GM12878 (cell line): ENCODE data around the gene SLC25A20. TPM values are rescaled to one million over a fixed set of nuclear protein-coding genes. Genes with fewer than 3 reads are reported as not detected.
A peak's percentile ranks its signal among the peaks of the same experiment; 100 is the strongest.

Source experiments
- ASH2L ChIP-seq: fragments of 300-600, 200-600 bp; sonication (generic); IDR thresholded peaks from 2 replicates; pipeline ENCODE4 v1.6.1; 2017; ENCODE audit warnings: low read depth, mild to moderate bottlenecking, borderline replicate concordance
- BACH1 ChIP-seq: fragments of 450-650 bp; IDR thresholded peaks from 2 replicates; pipeline ENCODE4 v1.6.1; 2017; ENCODE audit warnings: mild to moderate bottlenecking, borderline replicate concordance
- BHLHE40 ChIP-seq, 2 experiments: fragments of 450-650 bp in 1 of 2; IDR thresholded peaks; 2 replicates each; pipeline ENCODE4 v1.6.1; 2011 to 2017; ENCODE audit warnings: low read depth in 2 of 2, borderline replicate concordance in 1 of 2, improper control_type of control experiment in 1 of 2, low read length in 1 of 2, mild to moderate bottlenecking in 1 of 2
- CEBPZ ChIP-seq: fragments of 150-350 bp; IDR thresholded peaks from 2 replicates; pipeline ENCODE4 v1.6.1; 2016; ENCODE audit warnings: low read depth, low read length
- CHD2 ChIP-seq: IDR thresholded peaks from 2 replicates; pipeline ENCODE4 v1.6.1; 2011; ENCODE audit warnings: low read depth, low read length, improper control_type of control experiment, borderline replicate concordance
- EED ChIP-seq: sonication (generic); IDR thresholded peaks from 2 replicates; pipeline ENCODE4 v1.6.1; 2016; ENCODE audit warnings: antibody characterized with exemption, low read depth
- EZH2 ChIP-seq: IDR thresholded peaks from 2 replicates; pipeline ENCODE4 v1.6.1; 2012; ENCODE audit warnings: low read depth, mild to moderate bottlenecking, control low read depth, inconsistent platforms, low read length, borderline replicate concordance; ENCODE audit not compliant: control insufficient read depth
- GABPA ChIP-seq: IDR thresholded peaks from 2 replicates; pipeline ENCODE4 v1.6.1; 2014; ENCODE audit warnings: antibody characterized with exemption, low read depth, mild to moderate bottlenecking, inconsistent platforms
- IKZF1 ChIP-seq: fragments of 450-650 bp; conservative IDR thresholded peaks from 2 replicates; pipeline ENCODE4 v1.6.1; 2017; ENCODE audit warnings: antibody characterized with exemption, mild to moderate bottlenecking
- KLF5 ChIP-seq: fragments of 450-650 bp; IDR thresholded peaks from 2 replicates; pipeline ENCODE4 v1.6.1; 2014; ENCODE audit warnings: mild to moderate bottlenecking; ENCODE audit not compliant: partially characterized antibody
- MTA2 ChIP-seq: fragments of 450-650 bp; IDR thresholded peaks from 2 replicates; pipeline ENCODE4 v1.6.1; 2016; ENCODE audit warnings: low read depth, mild to moderate bottlenecking, moderate library complexity
- MTA3 ChIP-seq: IDR thresholded peaks from 2 replicates; pipeline ENCODE4 v1.6.1; 2012; ENCODE audit warnings: low read length, inconsistent platforms, borderline replicate concordance
- MXI1 ChIP-seq: fragments of 150-350 bp; IDR thresholded peaks from 2 replicates; pipeline ENCODE4 v1.6.1; 2011; ENCODE audit warnings: low read depth, mild to moderate bottlenecking, inconsistent platforms, low read length, improper control_type of control experiment
- NFIC ChIP-seq: IDR thresholded peaks from 2 replicates; pipeline ENCODE4 v1.6.1; 2012; ENCODE audit warnings: low read depth, mild to moderate bottlenecking, inconsistent platforms, low read length, moderate library complexity
- PAX5 ChIP-seq: IDR thresholded peaks from 2 replicates; pipeline ENCODE4 v1.6.1; 2011; ENCODE audit warnings: low read depth, low read length, borderline replicate concordance
- PAX8 ChIP-seq: fragments of 450-650 bp; IDR thresholded peaks from 2 replicates; pipeline ENCODE4 v1.6.1; 2017; ENCODE audit warnings: mild to moderate bottlenecking, moderate library complexity
- PKNOX1 ChIP-seq: fragments of 450-650 bp; IDR thresholded peaks from 2 replicates; pipeline ENCODE4 v1.6.1; 2016; ENCODE audit warnings: mild to moderate bottlenecking
- RELB ChIP-seq: fragments of 450-650 bp; IDR thresholded peaks from 2 replicates; pipeline ENCODE4 v1.6.1; 2017; ENCODE audit warnings: low read depth, mild to moderate bottlenecking, moderate library complexity
- RUNX3 ChIP-seq: IDR thresholded peaks from 2 replicates; pipeline ENCODE4 v1.6.1; 2012; ENCODE audit warnings: low read length, inconsistent platforms
- STAT1 ChIP-seq: fragments of 450-650 bp; conservative IDR thresholded peaks from 2 replicates; pipeline ENCODE4 v1.6.1; 2014; ENCODE audit warnings: antibody characterized with exemption, mild to moderate bottlenecking
- ZBED1 ChIP-seq: IDR thresholded peaks from 2 replicates; pipeline ENCODE4 v1.6.1; 2016; ENCODE audit warnings: borderline replicate concordance
- ZNF207 ChIP-seq: fragments of 450-650 bp; IDR thresholded peaks from 2 replicates; pipeline ENCODE4 v1.6.1; 2014; ENCODE audit warnings: antibody characterized with exemption, mild to moderate bottlenecking, borderline replicate concordance
- ZNF24 ChIP-seq: fragments of 450-650 bp; IDR thresholded peaks from 2 replicates; pipeline ENCODE4 v1.6.1; 2017; ENCODE audit warnings: antibody characterized with exemption, mild to moderate bottlenecking
- ZZZ3 ChIP-seq: IDR thresholded peaks from 2 replicates; pipeline ENCODE4 v1.6.1; 2011; ENCODE audit warnings: low read depth; ENCODE audit not compliant: control insufficient read depth, insufficient read length
- polyA plus RNA-seq, 11 experiments: library from polyadenylated mRNA; depleted of rRNA in 4 of 11; unstranded in 6 of 11; stranded (reverse) in 5 of 11; fragments of >200 nt; fragmentation: Nextera tagmentation in 4 of 11; fragmentation: Illumina TruSeq in 1 of 11; extraction: Ambion mirVana in 4 of 11; extraction: Trizol in 1 of 11; gene quantifications; 1 replicate in 1 of 11; 2 replicates in 10 of 11; pipeline versions ENCODE4 v1.2.1 to v1.2.3, GENCODE V29; 2011 to 2016; ENCODE audit warnings: inconsistent platforms in 2 of 11, missing spikeins in 2 of 11, low read depth in 1 of 11
- total RNA-seq, 4 experiments: library from RNA; depleted of rRNA in 3 of 4; stranded (reverse); fragments of >200 nt in 3 of 4; fragmentation: Illumina TruSeq in 1 of 4; extraction: Trizol in 1 of 4; gene quantifications; 2 replicates each; pipeline versions ENCODE4 v1.2.1 to v1.2.3, GENCODE V29; 2013 to 2021

The SLC25A20 gene
- total and polyA plus RNA-seq, 10 of the 15 experiments (the other 5 are each of a cell fraction or from before 2014, with no cell fraction given) = 12.9 to 38.6 (median 22.1) TPM

GRCh38 chr3:48847504-48848423, 50.9 kb downstream of the SLC25A20 start, which contains the start of gene PRKAR2A (continued):
- TF ChIP-seq PKNOX1 = 0 out of 2 replicates have a peak, but pooled peaks have one; percentile 21
- TF ChIP-seq ZBED1 = no peak
- no peak for TF ChIP-seq PAX5
- TF ChIP-seq MTA3 = no peak
- no peak for TF ChIP-seq EED
- no peak for TF ChIP-seq EZH2
- no peak for TF ChIP-seq RUNX3
- no peak for TF ChIP-seq RELB
- peak in 1 of 2 experiments; percentile 86; a peak in 2 of 4 replicates for TF ChIP-seq BHLHE40 (IDR thresholded peaks at IDR 0.05; ENCODE audit: borderline replicate concordance in 1 of 2, low read depth in 2 of 2, low read length in 1 of 2)
- TF ChIP-seq MTA2 = no peak
- no peak for TF ChIP-seq ZZZ3
- TF ChIP-seq KLF5 = peak; percentile 70
- no peak for TF ChIP-seq GABPA
- TF ChIP-seq ZNF207 = peak; percentile 49; the same call in 1 of the 2 replicates
- TF ChIP-seq CHD2 = 0 out of 2 replicates have a peak, but pooled peaks have one; percentile 18
- no peak for TF ChIP-seq ZNF24
- peak; percentile 76; the same call in 1 of the 2 replicates for TF ChIP-seq BACH1
- no peak for TF ChIP-seq CEBPZ
- no peak for TF ChIP-seq PAX8
- peak; percentile 63; the same call in 1 of the 2 replicates for TF ChIP-seq STAT1
- 0 out of 2 replicates have a peak, but pooled peaks have one; percentile 65 for TF ChIP-seq ASH2L
- TF ChIP-seq IKZF1 = peak; percentile 98
- TF ChIP-seq MXI1 = peak; percentile 76
- TF ChIP-seq NFIC = no peak
